GM23338 (cell line): Measurements from ENCODE around the gene MEIOB. TPM values are rescaled to one million over a fixed set of nuclear protein-coding genes. Genes with fewer than 3 reads are reported as not detected.

Source experiments
- ATAC-seq: fragments of 200-7000 bp; cut with Tn5 transposase; 3 replicates; pipeline ENCODE4 v1.9.1; 2020
- DNase-seq: peaks from one replicate; pipeline ENCODE4 v3.0.0-alpha.2; 2015; ENCODE audit warnings: low spot score
- H2AFZ ChIP-seq: fragments of 200-600 bp; sonication (generic); 2 replicates; pipeline ENCODE4 v1.8.0; 2016; ENCODE audit warnings: antibody characterized with exemption, mild to moderate bottlenecking, moderate library complexity
- H3F3A ChIP-seq: fragments of 200-600 bp; sonication (generic); replicated peaks from 2 replicates; pipeline ENCODE4 v1.8.0; 2017; ENCODE audit warnings: antibody characterized with exemption, mixed run types, low read depth
- H3K27ac ChIP-seq: fragments of 200-600 bp; sonication (generic); 2 replicates; pipeline ENCODE4 v1.6.1; 2016; ENCODE audit warnings: low read depth
- H3K27me3 ChIP-seq: fragments of 200-600 bp; sonication (generic); 2 replicates; pipeline ENCODE4 v1.8.0; 2016; ENCODE audit warnings: mild to moderate bottlenecking, mixed run types, moderate library complexity; ENCODE audit not compliant: insufficient read depth
- H3K36me3 ChIP-seq: fragments of 200-600 bp; sonication (generic); 2 replicates; pipeline ENCODE4 v1.8.0; 2016; ENCODE audit warnings: mild to moderate bottlenecking; ENCODE audit not compliant: insufficient read depth
- H3K4me1 ChIP-seq: fragments of 200-600 bp; sonication (generic); 2 replicates; pipeline ENCODE4 v1.8.0; 2016; ENCODE audit warnings: mild to moderate bottlenecking, moderate library complexity; ENCODE audit not compliant: insufficient read depth
- H3K4me2 ChIP-seq: fragments of 200-600 bp; sonication (generic); 2 replicates; pipeline ENCODE4 v1.7.1; 2017; ENCODE audit warnings: mixed run types
- H3K4me3 ChIP-seq: fragments of 200-600 bp; sonication (generic); 2 replicates; pipeline ENCODE4 v1.6.1; 2016; ENCODE audit warnings: mixed run types
- H3K79me2 ChIP-seq: fragments of 200-600 bp; sonication (generic); replicated peaks from 2 replicates; pipeline ENCODE4 v1.8.0; 2017; ENCODE audit warnings: mild to moderate bottlenecking; ENCODE audit not compliant: insufficient read depth
- H3K9me2 ChIP-seq: fragments of 200-600 bp; sonication (generic); 2 replicates; pipeline ENCODE4 v1.8.0; 2017; ENCODE audit not compliant: insufficient read depth
- H4K20me1 ChIP-seq: fragments of 200-600 bp; sonication (generic); replicated peaks from 2 replicates; pipeline ENCODE4 v1.8.0; 2017; ENCODE audit warnings: mild to moderate bottlenecking; ENCODE audit not compliant: insufficient read depth
- H3K27ac Mint-ChIP-seq: 2 replicates; pipeline ENCODE4 v1.8.0; 2020; ENCODE audit warnings: inconsistent platforms, mild to moderate bottlenecking, moderate library complexity, mixed read lengths
- H3K27me3 Mint-ChIP-seq: 3 replicates; pipeline ENCODE4 v1.8.0; 2022; ENCODE audit warnings: low read depth, mild to moderate bottlenecking, moderate library complexity, mixed read lengths, inconsistent platforms; ENCODE audit not compliant: insufficient read depth, poor library complexity
- H3K36me3 Mint-ChIP-seq: 3 replicates; pipeline ENCODE4 v1.8.0; 2021; ENCODE audit warnings: low read depth, mild to moderate bottlenecking, inconsistent platforms, moderate library complexity, mixed read lengths
- H3K4me1 Mint-ChIP-seq: 3 replicates; pipeline ENCODE4 v1.8.0; 2020; ENCODE audit warnings: mild to moderate bottlenecking, inconsistent platforms, mixed read lengths
- H3K4me3 Mint-ChIP-seq: 3 replicates; pipeline ENCODE4 v1.8.0; 2021; ENCODE audit warnings: moderate library complexity, mild to moderate bottlenecking, inconsistent platforms, mixed read lengths
- H3K9me3 Mint-ChIP-seq: 3 replicates; pipeline ENCODE4 v1.8.0; 2020; ENCODE audit warnings: moderate library complexity, mild to moderate bottlenecking, inconsistent platforms, mixed read lengths
- CREB1 ChIP-seq: fragments of 250-450 bp; sonication (Bioruptor Pico); IDR thresholded peaks from 2 replicates; pipeline ENCODE4 v1.5.0; 2020; ENCODE audit warnings: low read depth, mild to moderate bottlenecking, moderate library complexity
- EZH2 ChIP-seq: fragments of 200-600 bp; sonication (generic); IDR thresholded peaks from one replicate; pipeline ENCODE4 v1.8.0; 2017; ENCODE audit warnings: antibody characterized with exemption, mild to moderate bottlenecking, low read depth; ENCODE audit not compliant: unreplicated experiment
- POLR2AphosphoS5 ChIP-seq: IDR thresholded peaks from 2 replicates; pipeline ENCODE4 v1.6.1; 2016; ENCODE audit warnings: antibody characterized with exemption, low read depth
- STAT1 ChIP-seq: IDR thresholded peaks from one replicate; pipeline ENCODE4 v1.6.1; 2016; ENCODE audit warnings: antibody characterized with exemption; ENCODE audit not compliant: unreplicated experiment
- ZNF114 ChIP-seq: fragments of 250-450 bp; sonication (Bioruptor Pico); IDR thresholded peaks from 2 replicates; pipeline ENCODE4 v1.5.0; 2020; ENCODE audit warnings: mild to moderate bottlenecking, moderate library complexity
- ZNF331 ChIP-seq: fragments of 250-450 bp; sonication (Bioruptor Pico); IDR thresholded peaks from 2 replicates; pipeline ENCODE4 v1.5.0; 2020; ENCODE audit warnings: low read depth, mild to moderate bottlenecking, moderate library complexity
- polyA plus RNA-seq: library from polyadenylated mRNA; unstranded; fragments of >200 nt; fragmentation: Nextera tagmentation; extraction: Ambion mirVana; gene quantifications from 2 replicates; pipeline ENCODE4 v1.2.1, GENCODE V29; 2016
- total RNA-seq: library from RNA; depleted of rRNA; stranded (reverse); fragments of >200 nt; shearing (Covaris generic); gene quantifications from 2 replicates; pipeline ENCODE4 v1.2.3, GENCODE V29; 2014
- TF ChIP-seq, protein P1 (sequence below), 2 experiments: fragments of 200-600 bp in 1 of 2; sonication (generic) in 1 of 2; conservative IDR thresholded peaks; 2 replicates each; pipeline versions ENCODE4 v1.5.1 to v1.6.1; 2016 to 2017; ENCODE audit warnings: antibody characterized with exemption in 2 of 2, low read depth in 2 of 2, mild to moderate bottlenecking in 2 of 2, moderate library complexity in 1 of 2
- TF ChIP-seq, protein P2 (sequence below): fragments of 250-450 bp; sonication (Bioruptor Pico); IDR thresholded peaks from 2 replicates; pipeline ENCODE4 v1.5.0; 2020; ENCODE audit warnings: mild to moderate bottlenecking, moderate library complexity

MEIOB gene
- total and polyA plus RNA-seq, 2 experiments from 2014 or later = 7.3 to 8.7 TPM

DNA sequence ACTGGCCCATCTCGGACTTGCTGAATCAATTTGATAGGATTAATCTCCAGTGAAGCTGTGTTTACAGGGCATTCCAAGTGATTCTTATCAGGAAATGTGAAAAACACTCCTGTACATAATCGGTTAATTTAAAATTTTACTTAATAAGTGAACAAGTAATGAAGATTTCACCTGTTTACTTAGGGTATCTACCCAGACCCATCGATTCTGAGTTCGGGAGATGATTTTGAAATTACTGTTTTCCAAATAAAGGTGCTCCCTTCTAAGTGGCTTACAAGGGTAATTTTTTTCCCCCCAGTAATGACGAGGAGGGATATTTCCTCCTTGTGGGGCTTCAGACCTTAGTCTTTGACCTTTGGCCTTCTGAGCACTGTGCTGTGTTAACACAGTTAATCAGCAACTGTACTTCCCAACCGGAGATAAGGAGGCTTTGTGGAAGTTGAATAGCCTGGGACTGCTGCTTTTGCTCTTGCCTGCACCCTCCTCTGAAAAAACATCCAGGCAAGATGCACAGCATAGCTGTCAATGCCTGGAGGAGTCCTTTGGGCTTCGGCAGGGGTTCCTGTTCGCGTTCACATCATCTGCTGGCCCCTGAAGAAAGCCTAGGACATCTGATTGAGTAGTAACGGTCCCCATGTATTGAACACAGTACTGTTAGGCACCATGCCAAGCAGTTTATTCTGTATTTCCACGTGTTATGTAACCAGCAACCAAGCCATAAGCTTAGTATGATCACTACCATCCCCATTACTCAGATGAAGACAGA lies 43.1 kb downstream of the MEIOB start:
- Mint-ChIP-seq H3K9me3 (peaks cover 3% of the 10 kb centered on the region; the same call in 2 of the 3 replicates), H3K4me3 (peak overlapping the region; percentile 91), H3K36me3 (peaks cover 2% of the 10 kb centered on the region; the same call in 1 of the 3 replicates), H3K27ac (no peak overlapping the region), H3K27me3 (peaks cover 23% of the 10 kb centered on the region), H3K4me1 (peaks cover 9% of the 10 kb centered on the region)
- no peak for ATAC-seq
- Histone ChIP-seq H3K27ac (no peak overlapping the region), H3K36me3 (no peaks in the 10 kb centered on the region), H3K9me2 (no peaks in the 10 kb centered on the region), H3K4me3 (peak overlapping the region; percentile 97; the same call in 1 of the 2 replicates), H3K27me3 (no peaks in the 10 kb centered on the region), H3K79me2 (peaks cover 25% of the 10 kb centered on the region), H3K4me1 (peaks cover 17% of the 10 kb centered on the region), H4K20me1 (no peaks in the 10 kb centered on the region; the same call in 1 of the 2 replicates), H3K4me2 (peak overlapping the region; percentile 97; the same call in 1 of the 2 replicates), H2AFZ (no peak overlapping the region), H3F3A (0 out of 2 replicates have a peak, but pooled peaks cover 6% of the 10 kb centered on the region)
- no peak for TF ChIP-seq STAT1
- no peak for TF ChIP-seq EZH2
- no peak for TF ChIP-seq CREB1 (CRISPR knock-in tag)
- TF ChIP-seq, protein P1, sequence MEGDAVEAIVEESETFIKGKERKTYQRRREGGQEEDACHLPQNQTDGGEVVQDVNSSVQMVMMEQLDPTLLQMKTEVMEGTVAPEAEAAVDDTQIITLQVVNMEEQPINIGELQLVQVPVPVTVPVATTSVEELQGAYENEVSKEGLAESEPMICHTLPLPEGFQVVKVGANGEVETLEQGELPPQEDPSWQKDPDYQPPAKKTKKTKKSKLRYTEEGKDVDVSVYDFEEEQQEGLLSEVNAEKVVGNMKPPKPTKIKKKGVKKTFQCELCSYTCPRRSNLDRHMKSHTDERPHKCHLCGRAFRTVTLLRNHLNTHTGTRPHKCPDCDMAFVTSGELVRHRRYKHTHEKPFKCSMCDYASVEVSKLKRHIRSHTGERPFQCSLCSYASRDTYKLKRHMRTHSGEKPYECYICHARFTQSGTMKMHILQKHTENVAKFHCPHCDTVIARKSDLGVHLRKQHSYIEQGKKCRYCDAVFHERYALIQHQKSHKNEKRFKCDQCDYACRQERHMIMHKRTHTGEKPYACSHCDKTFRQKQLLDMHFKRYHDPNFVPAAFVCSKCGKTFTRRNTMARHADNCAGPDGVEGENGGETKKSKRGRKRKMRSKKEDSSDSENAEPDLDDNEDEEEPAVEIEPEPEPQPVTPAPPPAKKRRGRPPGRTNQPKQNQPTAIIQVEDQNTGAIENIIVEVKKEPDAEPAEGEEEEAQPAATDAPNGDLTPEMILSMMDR (conservative IDR thresholded peaks at IDR 0.05; ENCODE audit: low read depth in 2 of 2) = no peak
- TF ChIP-seq POLR2AphosphoS5 = no peak
- TF ChIP-seq, protein P2, sequence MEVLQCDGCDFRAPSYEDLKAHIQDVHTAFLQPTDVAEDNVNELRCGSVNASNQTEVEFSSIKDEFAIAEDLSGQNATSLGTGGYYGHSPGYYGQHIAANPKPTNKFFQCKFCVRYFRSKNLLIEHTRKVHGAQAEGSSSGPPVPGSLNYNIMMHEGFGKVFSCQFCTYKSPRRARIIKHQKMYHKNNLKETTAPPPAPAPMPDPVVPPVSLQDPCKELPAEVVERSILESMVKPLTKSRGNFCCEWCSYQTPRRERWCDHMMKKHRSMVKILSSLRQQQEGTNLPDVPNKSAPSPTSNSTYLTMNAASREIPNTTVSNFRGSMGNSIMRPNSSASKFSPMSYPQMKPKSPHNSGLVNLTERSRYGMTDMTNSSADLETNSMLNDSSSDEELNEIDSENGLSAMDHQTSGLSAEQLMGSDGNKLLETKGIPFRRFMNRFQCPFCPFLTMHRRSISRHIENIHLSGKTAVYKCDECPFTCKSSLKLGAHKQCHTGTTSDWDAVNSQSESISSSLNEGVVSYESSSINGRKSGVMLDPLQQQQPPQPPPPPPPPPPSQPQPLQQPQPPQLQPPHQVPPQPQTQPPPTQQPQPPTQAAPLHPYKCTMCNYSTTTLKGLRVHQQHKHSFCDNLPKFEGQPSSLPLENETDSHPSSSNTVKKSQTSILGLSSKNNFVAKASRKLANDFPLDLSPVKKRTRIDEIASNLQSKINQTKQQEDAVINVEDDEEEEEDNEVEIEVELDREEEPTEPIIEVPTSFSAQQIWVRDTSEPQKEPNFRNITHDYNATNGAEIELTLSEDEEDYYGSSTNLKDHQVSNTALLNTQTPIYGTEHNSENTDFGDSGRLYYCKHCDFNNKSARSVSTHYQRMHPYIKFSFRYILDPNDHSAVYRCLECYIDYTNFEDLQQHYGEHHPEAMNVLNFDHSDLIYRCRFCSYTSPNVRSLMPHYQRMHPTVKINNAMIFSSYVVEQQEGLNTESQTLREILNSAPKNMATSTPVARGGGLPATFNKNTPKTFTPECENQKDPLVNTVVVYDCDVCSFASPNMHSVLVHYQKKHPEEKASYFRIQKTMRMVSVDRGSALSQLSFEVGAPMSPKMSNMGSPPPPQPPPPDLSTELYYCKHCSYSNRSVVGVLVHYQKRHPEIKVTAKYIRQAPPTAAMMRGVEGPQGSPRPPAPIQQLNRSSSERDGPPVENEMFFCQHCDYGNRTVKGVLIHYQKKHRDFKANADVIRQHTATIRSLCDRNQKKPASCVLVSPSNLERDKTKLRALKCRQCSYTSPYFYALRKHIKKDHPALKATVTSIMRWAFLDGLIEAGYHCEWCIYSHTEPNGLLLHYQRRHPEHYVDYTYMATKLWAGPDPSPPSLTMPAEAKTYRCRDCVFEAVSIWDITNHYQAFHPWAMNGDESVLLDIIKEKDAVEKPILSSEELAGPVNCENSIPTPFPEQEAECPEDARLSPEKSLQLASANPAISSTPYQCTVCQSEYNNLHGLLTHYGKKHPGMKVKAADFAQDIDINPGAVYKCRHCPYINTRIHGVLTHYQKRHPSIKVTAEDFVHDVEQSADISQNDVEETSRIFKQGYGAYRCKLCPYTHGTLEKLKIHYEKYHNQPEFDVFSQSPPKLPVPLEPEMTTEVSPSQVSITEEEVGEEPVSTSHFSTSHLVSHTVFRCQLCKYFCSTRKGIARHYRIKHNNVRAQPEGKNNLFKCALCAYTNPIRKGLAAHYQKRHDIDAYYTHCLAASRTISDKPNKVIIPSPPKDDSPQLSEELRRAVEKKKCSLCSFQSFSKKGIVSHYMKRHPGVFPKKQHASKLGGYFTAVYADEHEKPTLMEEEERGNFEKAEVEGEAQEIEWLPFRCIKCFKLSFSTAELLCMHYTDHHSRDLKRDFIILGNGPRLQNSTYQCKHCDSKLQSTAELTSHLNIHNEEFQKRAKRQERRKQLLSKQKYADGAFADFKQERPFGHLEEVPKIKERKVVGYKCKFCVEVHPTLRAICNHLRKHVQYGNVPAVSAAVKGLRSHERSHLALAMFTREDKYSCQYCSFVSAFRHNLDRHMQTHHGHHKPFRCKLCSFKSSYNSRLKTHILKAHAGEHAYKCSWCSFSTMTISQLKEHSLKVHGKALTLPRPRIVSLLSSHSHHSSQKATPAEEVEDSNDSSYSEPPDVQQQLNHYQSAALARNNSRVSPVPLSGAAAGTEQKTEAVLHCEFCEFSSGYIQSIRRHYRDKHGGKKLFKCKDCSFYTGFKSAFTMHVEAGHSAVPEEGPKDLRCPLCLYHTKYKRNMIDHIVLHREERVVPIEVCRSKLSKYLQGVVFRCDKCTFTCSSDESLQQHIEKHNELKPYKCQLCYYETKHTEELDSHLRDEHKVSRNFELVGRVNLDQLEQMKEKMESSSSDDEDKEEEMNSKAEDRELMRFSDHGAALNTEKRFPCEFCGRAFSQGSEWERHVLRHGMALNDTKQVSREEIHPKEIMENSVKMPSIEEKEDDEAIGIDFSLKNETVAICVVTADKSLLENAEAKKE = no peak
- no peak for TF ChIP-seq ZNF114 (CRISPR knock-in tag)
- no peak for TF ChIP-seq ZNF331 (CRISPR knock-in tag)
- no peak for DNase-seq
